DND-41 (cell line): Measurements from ENCODE around the gene RAG1.

ENCODE experiments used
- CTCF ChIP-seq: IDR thresholded peaks from 2 replicates; pipeline ENCODE4 v1.5.1; 2012; ENCODE audit warnings: borderline replicate concordance, low read length, moderate library complexity, mild to moderate bottlenecking; ENCODE audit not compliant: poor library complexity, severe bottlenecking; ENCODE audit errors: extremely low read depth
- EZH2 ChIP-seq: IDR thresholded peaks from 3 replicates; pipeline ENCODE4 v1.6.1; 2012; ENCODE audit warnings: borderline replicate concordance, low read depth, mild to moderate bottlenecking, moderate library complexity, low read length, inconsistent platforms; ENCODE audit not compliant: severe bottlenecking

- TF ChIP-seq CTCF (peak; percentile 52), EZH2 (no peak)
Observed at GRCh38 chr11:36583667-36584066, 15.9 kb downstream of the RAG1 start.
